Activated CD4-positive, alpha-beta T cell treated with anti-CD3 and anti-CD28 coated beads, Interleukin-2, amount 10 ng/mL, durations not matched to agents 7 days and 5 days (primary cell): ENCODE data around the gene NUP58. TPM values are rescaled to one million over a fixed set of nuclear protein-coding genes. Genes with fewer than 3 reads are reported as not detected.

Experiments used
- CTCF ChIA-PET: fragments of 350-600 bp; sonication (Branson Sonifier 250); formaldehyde crosslinking; loops from one replicate; lab custom pipeline; 2021; ENCODE audit warnings: antibody characterized with exemption; lab: Charles Lee
- POLR2A ChIA-PET: fragments of 350-600 bp; sonication (Branson Sonifier 250); formaldehyde crosslinking; loops from one replicate; lab custom pipeline; 2021; ENCODE audit warnings: antibody characterized with exemption; lab: Charles Lee
- DNase-seq: peaks from one replicate; pipeline ENCODE4 v3.0.0-alpha.2; 2020
- H3K27ac Mint-ChIP-seq: one replicate; pipeline ENCODE4 v1.8.0; 2021; ENCODE audit warnings: mild to moderate bottlenecking, moderate library complexity, mixed read lengths
- H3K27me3 Mint-ChIP-seq: one replicate; pipeline ENCODE4 v1.8.0; 2021; ENCODE audit warnings: mixed read lengths
- H3K36me3 Mint-ChIP-seq: one replicate; pipeline ENCODE4 v1.8.0; 2021; ENCODE audit warnings: low read depth, mixed read lengths
- H3K4me1 Mint-ChIP-seq: one replicate; pipeline ENCODE4 v1.8.0; 2021; ENCODE audit warnings: mixed read lengths
- H3K4me3 Mint-ChIP-seq: one replicate; pipeline ENCODE4 v1.8.0; 2021; ENCODE audit warnings: mild to moderate bottlenecking, moderate library complexity, mixed read lengths
- H3K9me3 Mint-ChIP-seq: one replicate; pipeline ENCODE4 v1.8.0; 2021; ENCODE audit warnings: mixed read lengths
- total RNA-seq, 2 experiments: library from RNA; stranded (reverse); gene quantifications; one replicate each; pipeline ENCODE4 v1.2.3, GENCODE V29; 2021

The NUP58 gene
- total RNA-seq, 2 experiments from 2014 or later = 75.0 to 76.0 TPM

GRCh38 chr13:25286308-25286968 is 15.0 kb upstream of the NUP58 start:
- CTCF ChIA-PET = interaction anchor here (0.8 to 3.8 kb wide), 5 partner anchors 10 to 16 kb away, joined by 5 to 13 read pairs (median 6); no protein-coding TSS in a partner anchor

GRCh38 chr13:25286969-25287961 is 14.2 kb upstream of the NUP58 start, which contains the start of gene MTMR6:
MTMR6 (minus strand) TSS chr13:25287488; CDS start chr13:25287247, 241 bp downstream.
- CTCF ChIA-PET = interaction anchor here (0.6 to 3.8 kb wide), 7 partner anchors 9 to 275 kb away, joined by 3 to 13 read pairs (median 5); no protein-coding TSS in a partner anchor
- DNase-seq = peak; percentile 92
- Mint-ChIP-seq H3K27me3 (peaks cover 21% of the 10 kb centered on the region), H3K9me3 (no peaks in the 10 kb centered on the region), H3K27ac (peak within 1 kb of the TSS; percentile 97), H3K4me3 (peak within 1 kb of the TSS; percentile 86), H3K36me3 (peaks cover 15% of the 10 kb centered on the region), H3K4me1 (peaks cover 46% of the 10 kb centered on the region)
- POLR2A ChIA-PET = interaction anchor here (0.6 kb wide), 1 partner anchor 15 kb away, joined by 3 read pairs; no protein-coding TSS in a partner anchor

More at GRCh38 chr13:25286308-25286968, 15.0 kb upstream of the NUP58 start:
- Mint-ChIP-seq H3K4me3 (peak overlapping the region; percentile 86), H3K4me1 (peaks cover 51% of the 10 kb centered on the region), H3K9me3 (no peaks in the 10 kb centered on the region), H3K27ac (peak overlapping the region; percentile 97), H3K27me3 (peaks cover 17% of the 10 kb centered on the region), H3K36me3 (peaks cover 19% of the 10 kb centered on the region)
- DNase-seq = peak; percentile 54
- POLR2A ChIA-PET = interaction anchor here (0.6 kb wide), 1 partner anchor 16 kb away, joined by 3 read pairs; no protein-coding TSS in a partner anchor

GRCh38 chr13:25288966-25289365 is 12.5 kb upstream of the NUP58 start:
- DNase-seq = no peak
- ChIA-PET POLR2A (no interaction called here), CTCF (interaction anchor here (3.8 kb wide), 1 partner anchor 14 kb away, joined by 13 read pairs; no protein-coding TSS in a partner anchor)
- Mint-ChIP-seq H3K4me3 (no peak overlapping the region), H3K36me3 (peaks cover 13% of the 10 kb centered on the region), H3K27me3 (peaks cover 22% of the 10 kb centered on the region), H3K27ac (no peak overlapping the region), H3K9me3 (no peaks in the 10 kb centered on the region), H3K4me1 (peaks cover 34% of the 10 kb centered on the region)

- H3K9me3 Mint-ChIP-seq = no peaks in the 10 kb centered on the region
- H3K27me3 Mint-ChIP-seq = peaks cover 27% of the 10 kb centered on the region
- peaks cover 14% of the 10 kb centered on the region for H3K4me1 Mint-ChIP-seq
- ChIA-PET POLR2A (no interaction called here), CTCF (interaction anchor here (0.6 kb wide), 1 partner anchor 11 kb away, joined by 3 read pairs; no protein-coding TSS in a partner anchor)
- no peak overlapping the region for H3K4me3 Mint-ChIP-seq
- H3K27ac Mint-ChIP-seq = no peak overlapping the region
- no peaks in the 10 kb centered on the region for H3K36me3 Mint-ChIP-seq
- no peak for DNase-seq
These were observed 9.7 kb upstream of the NUP58 start for GRCh38 chr13:25291691-25292090.

- Mint-ChIP-seq H3K36me3 (no peaks in the 10 kb centered on the region), H3K4me1 (peaks cover 14% of the 10 kb centered on the region), H3K27ac (no peak overlapping the region), H3K4me3 (no peak overlapping the region), H3K27me3 (peaks cover 29% of the 10 kb centered on the region), H3K9me3 (no peaks in the 10 kb centered on the region)
- CTCF ChIA-PET = interaction anchor here (0.6 kb wide), 1 partner anchor 11 kb away, joined by 3 read pairs; no protein-coding TSS in a partner anchor
- DNase-seq = peak; percentile 24
- POLR2A ChIA-PET = no interaction called here
These were observed 9.1 kb upstream of the NUP58 start for GRCh38 chr13:25292301-25292700.

- Mint-ChIP-seq H3K9me3 (peaks cover 2% of the 10 kb centered on the region), H3K4me3 (no peak overlapping the region), H3K27me3 (peaks cover 25% of the 10 kb centered on the region), H3K4me1 (peaks cover 8% of the 10 kb centered on the region), H3K27ac (no peak overlapping the region), H3K36me3 (peaks cover 1% of the 10 kb centered on the region)
- DNase-seq = no peak
- ChIA-PET CTCF (interaction anchor here (0.6 to 2.2 kb wide), 2 partner anchors 8 to 37 kb away, joined by 3 to 13 read pairs; partner anchors contain the start of gene MTMR6), POLR2A (no interaction called here)
These were observed 6.2 kb upstream of the NUP58 start for GRCh38 chr13:25295228-25295627.

GRCh38 chr13:25295701-25296100 is 5.7 kb upstream of the NUP58 start:
- H3K27me3 Mint-ChIP-seq = peaks cover 25% of the 10 kb centered on the region
- H3K27ac Mint-ChIP-seq = no peak overlapping the region
- ChIA-PET CTCF (interaction anchor here (0.6 to 2.2 kb wide), 2 partner anchors 9 to 37 kb away, joined by 3 to 13 read pairs; partner anchors contain the start of gene MTMR6), POLR2A (no interaction called here)
- peaks cover 4% of the 10 kb centered on the region for H3K36me3 Mint-ChIP-seq
- no peak for DNase-seq
- peaks cover 5% of the 10 kb centered on the region for H3K9me3 Mint-ChIP-seq
- no peak overlapping the region for H3K4me3 Mint-ChIP-seq
- H3K4me1 Mint-ChIP-seq = peaks cover 12% of the 10 kb centered on the region

GRCh38 chr13:25300861-25301346 is 521 bp upstream of the NUP58 start:
- ChIA-PET CTCF (interaction anchor here (1.2 kb wide), 1 partner anchor 13 kb away, joined by 4 read pairs; the partner anchor contains the start of gene MTMR6), POLR2A (interaction anchor here (0.6 kb wide), 1 partner anchor 10 kb away, joined by 3 read pairs; no protein-coding TSS in a partner anchor)
- no peak for DNase-seq
- H3K4me1 Mint-ChIP-seq = peaks cover 44% of the 10 kb centered on the region
- H3K27me3 Mint-ChIP-seq = peaks cover 12% of the 10 kb centered on the region
- H3K27ac Mint-ChIP-seq = peak overlapping the region; percentile 96
- peaks cover 31% of the 10 kb centered on the region for H3K36me3 Mint-ChIP-seq
- peak overlapping the region; percentile 93 for H3K4me3 Mint-ChIP-seq
- H3K9me3 Mint-ChIP-seq = peaks cover 5% of the 10 kb centered on the region

- Mint-ChIP-seq H3K9me3 (peaks cover 5% of the 10 kb centered on the region), H3K36me3 (peaks cover 31% of the 10 kb centered on the region), H3K4me3 (peak overlapping the region; percentile 93), H3K27ac (peak overlapping the region; percentile 96), H3K27me3 (peaks cover 10% of the 10 kb centered on the region), H3K4me1 (peaks cover 49% of the 10 kb centered on the region)
- CTCF ChIA-PET = interaction anchor here (1.4 to 1.7 kb wide), 2 partner anchors 16 to 23 kb away, joined by 3 to 5 read pairs; no protein-coding TSS in a partner anchor
- DNase-seq = no peak
- POLR2A ChIA-PET = interaction anchor here (0.6 to 0.7 kb wide), 2 partner anchors 15 to 446 kb away, joined by 3 read pairs; no protein-coding TSS in a partner anchor
These were observed 696 bp downstream of the NUP58 start for GRCh38 chr13:25302121-25302520.

GRCh38 chr13:25306671-25307464 is 5.4 kb downstream of the NUP58 start:
- Mint-ChIP-seq H3K9me3 (no peaks in the 10 kb centered on the region), H3K27ac (no peak overlapping the region), H3K4me1 (peaks cover 53% of the 10 kb centered on the region), H3K27me3 (no peaks in the 10 kb centered on the region), H3K36me3 (peaks cover 55% of the 10 kb centered on the region), H3K4me3 (no peak overlapping the region)
- POLR2A ChIA-PET = no interaction called here
- no peak for DNase-seq
- CTCF ChIA-PET = no interaction called here

GRCh38 chr13:25310891-25311290 is 9.5 kb downstream of the NUP58 start:
- peak overlapping the region; percentile 32 for H3K27ac Mint-ChIP-seq

More at GRCh38 chr13:25310891-25311290, 9.5 kb downstream of the NUP58 start:
- Mint-ChIP-seq H3K36me3 (peaks cover 47% of the 10 kb centered on the region), H3K27me3 (no peaks in the 10 kb centered on the region), H3K4me3 (no peak overlapping the region), H3K9me3 (no peaks in the 10 kb centered on the region), H3K4me1 (peaks cover 24% of the 10 kb centered on the region)
- CTCF ChIA-PET = interaction anchor here (0.6 to 1.6 kb wide), 2 partner anchors 10 to 30 kb away, joined by 3 to 7 read pairs; no protein-coding TSS in a partner anchor
- no peak for DNase-seq
- POLR2A ChIA-PET = no interaction called here
